Measurements from ENCODE around the gene ONECUT2.

ONECUT2 gene

GRCh38 chr18:57533006-57533867, 98.1 kb downstream of the ONECUT2 start:
- DNase-seq = no peak

- DNase-seq = no peak
These were observed 98.8 kb downstream of the ONECUT2 start for GRCh38 chr18:57533868-57534510.

DNA sequence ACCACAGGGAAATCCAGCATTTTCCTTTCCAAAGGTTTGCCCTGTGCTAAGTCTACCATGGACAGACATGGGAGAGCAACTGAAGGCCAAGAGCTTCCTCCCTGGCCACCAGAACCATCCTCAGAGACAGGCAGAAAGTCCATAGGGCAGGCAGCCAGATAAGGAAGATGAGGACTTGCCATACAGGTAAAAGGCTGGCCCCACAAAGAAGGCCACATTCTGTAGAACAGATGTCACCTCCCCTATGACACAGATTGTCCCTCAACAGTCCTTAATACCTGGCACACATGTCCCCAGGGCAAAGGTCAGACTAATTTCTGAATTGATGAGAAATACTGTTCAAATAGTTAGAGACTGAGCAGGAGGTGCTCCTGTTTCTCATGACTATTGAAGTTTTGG, 99.3 kb downstream of the ONECUT2 start:
- no peak for DNase-seq

GRCh38 chr18:57538614-57539013, 103.4 kb downstream of the ONECUT2 start:
- DNase-seq = no peak

DNA sequence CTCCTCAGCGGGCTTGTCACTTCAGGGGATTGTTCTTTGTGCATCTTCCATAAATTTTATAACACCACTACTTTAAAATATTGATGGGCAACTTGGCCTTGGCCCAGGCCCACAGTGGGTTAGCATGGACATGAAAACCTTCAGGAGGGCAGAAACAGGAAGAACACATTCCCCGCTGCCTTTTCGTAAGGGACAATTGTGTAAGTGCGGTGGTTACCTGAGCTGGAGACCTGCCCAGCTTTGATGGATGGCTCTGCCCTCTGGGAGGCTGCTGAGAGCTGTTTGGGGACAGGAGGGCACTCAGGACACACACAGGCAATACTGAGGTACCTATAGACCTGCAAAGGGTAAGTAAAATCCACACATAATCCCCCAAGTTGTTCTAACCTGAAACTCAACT, 104.5 kb downstream of the ONECUT2 start:
- DNase-seq = no peak

Data from DMS79 treated with DMSO at 0.1 percent for 48 hours (cell line).